ENCODE measurements around the gene DRAM1. TPM values are rescaled to one million over a fixed set of nuclear protein-coding genes. Genes with fewer than 3 reads are reported as not detected.

DRAM1 gene
- total RNA-seq, 1 experiment from 2014 or later: 6.5 TPM

- Histone ChIP-seq H4K91ac (ENCODE audit: insufficient read length, low read depth, low read length) (no peak overlapping the region), H3K4me2 (ENCODE audit: insufficient read depth, insufficient read length, low read length) (no peak overlapping the region), H4K8ac (replicated peaks; ENCODE audit: insufficient read length, low read depth, low read length) (no peak overlapping the region), H2BK15ac (ENCODE audit: low read depth, low read length) (no peak overlapping the region), H3K79me2 (ENCODE audit: insufficient read depth, low read length) (no peaks in the 10 kb centered on the region), H3K4ac (ENCODE audit: low read depth, low read length) (no peak overlapping the region), H4K20me1 (ENCODE audit: control insufficient read depth, insufficient read depth, insufficient read length) (no peaks in the 10 kb centered on the region), H3K18ac (ENCODE audit: insufficient read length, low read depth, low read length) (no peak overlapping the region), H2AK5ac (ENCODE audit: insufficient read length, low read length) (no peak overlapping the region), H2BK12ac (ENCODE audit: insufficient read length, low read depth, low read length) (no peak overlapping the region), H2AFZ (ENCODE audit: low read length) (no peak overlapping the region), H3K27me3 (ENCODE audit: insufficient read depth, low read length) (no peaks in the 10 kb centered on the region), H3T11ph (ENCODE audit: low read length) (no peak overlapping the region), H2BK5ac (ENCODE audit: insufficient read length, low read length) (no peak overlapping the region), H3K4me1 (ENCODE audit: insufficient read depth, low read length) (no peaks in the 10 kb centered on the region; the same call in 1 of the 2 replicates), H3K56ac (ENCODE audit: insufficient read length, low read depth, low read length) (no peak overlapping the region), H3K14ac (ENCODE audit: insufficient read depth, low read length) (no peak overlapping the region), H3K23ac (ENCODE audit: insufficient read length, low read depth, low read length) (no peak overlapping the region), H2BK120ac (ENCODE audit: low read depth, low read length, poor library complexity, severe bottlenecking) (no peak overlapping the region), H3K9me3 (ENCODE audit: control insufficient read depth, low read depth, low read length) (no peaks in the 10 kb centered on the region), H4K5ac (ENCODE audit: insufficient read length, low read depth, low read length) (no peak overlapping the region), H3K9ac (ENCODE audit: extremely low read depth, insufficient read length, low read length) (no peak overlapping the region), H3K79me1 (ENCODE audit: insufficient read depth, low read depth, low read length, poor library complexity, severe bottlenecking) (no peaks in the 10 kb centered on the region), H3K23me2 (ENCODE audit: insufficient read length, low read depth, low read length, poor library complexity, severe bottlenecking) (no peaks in the 10 kb centered on the region), H3K27ac (ENCODE audit: insufficient read length, low read depth, low read length) (no peak overlapping the region), H2BK20ac (ENCODE audit: low read depth, low read length, poor library complexity, severe bottlenecking) (no peak overlapping the region)
- H3K9me3 Mint-ChIP-seq: peaks cover 4 to 7% of the 10 kb centered on the region in 2 experiments; a peak in 4 of 5 replicates
- WGBS (ENCODE audit: extremely low coverage, insufficient read length, low lambda C conversion rate): no CpG with 5 or more reads among the region's 2 CpGs
- no peak for TF ChIP-seq CTCF (conservative IDR thresholded peaks at IDR 0.05)
- H3K4me1 Mint-ChIP-seq: peaks cover 3 to 5% of the 10 kb centered on the region in 2 experiments; a peak in 2 of 4 replicates
- H3K27ac Mint-ChIP-seq: no peak overlapping the region
- H3K36me3 Mint-ChIP-seq (ENCODE audit: insufficient read depth in 1 of 3, low read depth in 3 of 3): peaks cover 0 to 6% (median 2%) of the 10 kb centered on the region in 3 experiments; a peak in 2 of 7 replicates
- no peak for DNase-seq
- peaks cover 2% of the 10 kb centered on the region; the same call in 1 of the 2 replicates for H3K27me3 Mint-ChIP-seq (ENCODE audit: low read depth)
- H3K4me3 Mint-ChIP-seq: no peak overlapping the region
Measured at GRCh38 chr12:101862245-101862644, 15.1 kb upstream of the DRAM1 start.
